ENCODE data around the gene TLCD4. TPM values are rescaled to one million over a fixed set of nuclear protein-coding genes. Genes with fewer than 3 reads are reported as not detected.

The TLCD4 gene
- total and polyA plus RNA-seq, 2 donors (not counting 1 experiment from before 2014, with no cell fraction given), result 0.55 to 1.3 TPM

- peaks cover 18% of the 10 kb centered on the region for H3K27me3 Mint-ChIP-seq
- CTCF ChIA-PET, result no interaction called here
- POLR2A ChIA-PET, result no interaction called here
- 71% methylated on average over 3 of the region's 4 CpGs for WGBS (ENCODE audit: insufficient coverage)
- Histone ChIP-seq H3K4me2 (replicated peaks; ENCODE audit: low read depth, low read length, poor library complexity, severe bottlenecking) (no peak overlapping the region), H4K20me1 (ENCODE audit: control insufficient read depth, insufficient read depth, low read length, poor library complexity, severe bottlenecking) (no peaks in the 10 kb centered on the region), H3K4me3 (ENCODE audit: control extremely low read depth in 1 of 5, extremely low read depth in 1 of 5, insufficient read depth in 1 of 5, low read depth in 2 of 5, low read length in 4 of 5) (no peak overlapping the region), H2AFZ (ENCODE audit: insufficient read depth, low read depth, low read length, poor library complexity, severe bottlenecking) (no peak overlapping the region), H3K36me3 (replicated peaks in 1 of 2; ENCODE audit: control extremely low read depth in 1 of 2, control insufficient read depth in 1 of 2, extremely low read depth in 1 of 2, insufficient read depth in 2 of 2, low read length in 1 of 2) (no peaks in the 10 kb centered on the region), H3K9me3 (ENCODE audit: control extremely low read depth in 1 of 3, control insufficient read depth in 2 of 3, insufficient read depth in 1 of 3, low read length in 2 of 3) (no peaks in the 10 kb centered on the region), H3K9ac (ENCODE audit: low read length) (no peak overlapping the region), H3K27me3 (replicated peaks in 1 of 4; ENCODE audit: control extremely low read depth in 1 of 4, control insufficient read depth in 3 of 4, insufficient read depth in 4 of 4, low read length in 3 of 4) (peaks cover 0 to 3% (median 1%) of the 10 kb centered on the region in 4 experiments), H3K4me1 (ENCODE audit: control insufficient read depth in 2 of 2, insufficient read depth in 2 of 2, low read length in 2 of 2) (no peaks in the 10 kb centered on the region), H3K27ac (ENCODE audit: low read length in 2 of 2) (no peak overlapping the region), H3K79me2 (ENCODE audit: control insufficient read depth, insufficient read depth, low read length) (no peaks in the 10 kb centered on the region)
- TF ChIP-seq CTCF (IDR thresholded peaks at IDR 0.05) (no peak), EZH2 (IDR thresholded peaks at IDR 0.05; ENCODE audit: borderline replicate concordance, insufficient read depth, low read depth, low read length, poor library complexity, severe bottlenecking) (no peak)
- no peak for DNase-seq
- H3K4me3 Mint-ChIP-seq, result no peak overlapping the region
- ATAC-seq (ENCODE audit: low read depth), result no peak
- peaks cover 5% of the 10 kb centered on the region for H3K4me1 Mint-ChIP-seq
- H3K27ac Mint-ChIP-seq, result no peak overlapping the region
- intact Hi-C loops (cut with micrococcal nuclease), result no loop called here
- no peaks in the 10 kb centered on the region for H3K9me3 Mint-ChIP-seq (ENCODE audit: insufficient read depth)
Measured at GRCh38 chr1:95098196-95098595, 19.0 kb upstream of the TLCD4 start.

- DNase-seq (no peak), ATAC-seq (ENCODE audit: low read depth) (no peak)
- Histone ChIP-seq H3K4me3 (ENCODE audit: control extremely low read depth in 1 of 5, extremely low read depth in 1 of 5, insufficient read depth in 1 of 5, low read depth in 2 of 5, low read length in 4 of 5) (no peak overlapping the region), H3K79me2 (ENCODE audit: control insufficient read depth, insufficient read depth, low read length) (no peaks in the 10 kb centered on the region), H3K27me3 (replicated peaks in 1 of 4; ENCODE audit: control extremely low read depth in 1 of 4, control insufficient read depth in 3 of 4, insufficient read depth in 4 of 4, low read length in 3 of 4) (peaks cover 0 to 7% (median 3%) of the 10 kb centered on the region in 4 experiments), H3K27ac (ENCODE audit: low read length in 2 of 2) (no peak overlapping the region), H3K4me1 (ENCODE audit: control insufficient read depth in 2 of 2, insufficient read depth in 2 of 2, low read length in 2 of 2) (no peaks in the 10 kb centered on the region), H3K36me3 (replicated peaks in 1 of 2; ENCODE audit: control extremely low read depth in 1 of 2, control insufficient read depth in 1 of 2, extremely low read depth in 1 of 2, insufficient read depth in 2 of 2, low read length in 1 of 2) (no peaks in the 10 kb centered on the region), H3K9me3 (ENCODE audit: control extremely low read depth in 1 of 3, control insufficient read depth in 2 of 3, insufficient read depth in 1 of 3, low read length in 2 of 3) (no peaks in the 10 kb centered on the region), H3K9ac (ENCODE audit: low read length) (no peak overlapping the region), H3K4me2 (replicated peaks; ENCODE audit: low read depth, low read length, poor library complexity, severe bottlenecking) (no peak overlapping the region), H4K20me1 (ENCODE audit: control insufficient read depth, insufficient read depth, low read length, poor library complexity, severe bottlenecking) (no peaks in the 10 kb centered on the region), H2AFZ (ENCODE audit: insufficient read depth, low read depth, low read length, poor library complexity, severe bottlenecking) (no peak overlapping the region)
- ChIA-PET POLR2A (no interaction called here), CTCF (no interaction called here)
- Mint-ChIP-seq H3K4me1 (no peaks in the 10 kb centered on the region), H3K27ac (no peak overlapping the region), H3K27me3 (peaks cover 24% of the 10 kb centered on the region), H3K4me3 (no peak overlapping the region), H3K9me3 (ENCODE audit: insufficient read depth) (no peaks in the 10 kb centered on the region)
- intact Hi-C loops (cut with micrococcal nuclease), result no loop called here
- TF ChIP-seq EZH2 (IDR thresholded peaks at IDR 0.05; ENCODE audit: borderline replicate concordance, insufficient read depth, low read depth, low read length, poor library complexity, severe bottlenecking), result no peak
- TF ChIP-seq CTCF (IDR thresholded peaks at IDR 0.05), result no peak
- 100% methylated on average over 2 of the region's 2 CpGs for WGBS (ENCODE audit: insufficient coverage)
Measured at GRCh38 chr1:95108792-95109191, 8.4 kb upstream of the TLCD4 start.
